CD4-positive, alpha-beta T cell treated with Interleukin-15 for 1 hour (primary cell): Measurements from ENCODE around the gene ARHGEF16.

Source experiments
- DNase-seq: peaks from one replicate; pipeline ENCODE4 v3.0.0-alpha.2; 2020

The ARHGEF16 gene

DNA sequence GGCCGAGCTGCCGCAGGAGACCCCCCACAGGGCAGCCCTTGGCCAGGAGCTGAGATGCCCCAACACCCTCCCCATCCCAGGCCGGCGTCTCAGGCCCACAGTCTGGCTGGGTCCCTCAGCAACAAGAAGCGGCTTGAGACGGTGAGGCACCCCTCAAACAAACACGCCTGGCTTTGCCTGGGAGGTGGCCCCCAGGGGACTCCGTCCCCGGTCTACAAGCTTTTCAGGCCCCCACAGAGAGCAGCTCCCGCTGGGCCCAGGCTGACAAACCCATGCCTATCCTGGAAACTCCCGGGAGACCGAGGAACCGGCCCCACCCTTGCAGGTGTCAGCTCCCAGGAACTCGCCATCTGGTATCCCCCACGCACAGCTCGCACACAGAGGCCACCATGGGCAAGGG, 67.0 kb downstream of the ARHGEF16 start:
- DNase-seq = no peak

DNA sequence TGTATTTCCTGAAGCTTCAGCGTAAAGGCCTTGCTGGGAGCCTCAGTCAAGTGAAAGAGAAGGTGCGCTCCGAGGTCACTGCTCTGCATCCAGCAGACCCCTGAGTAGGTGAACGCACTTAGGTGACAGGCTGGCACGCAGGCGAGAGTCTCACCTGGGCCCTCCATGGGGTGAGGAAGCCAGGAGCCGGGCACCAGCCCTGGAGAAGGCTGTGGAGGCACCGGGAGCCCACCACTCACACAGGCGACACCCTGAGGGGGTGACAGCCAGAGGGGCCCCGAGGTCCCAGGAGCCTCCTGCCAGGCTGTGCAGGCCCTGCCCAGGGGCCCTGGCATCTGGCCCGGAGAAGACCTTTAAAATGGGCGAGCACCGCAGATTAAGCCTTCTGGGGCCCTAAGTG, 67.6 kb downstream of the ARHGEF16 start:
- no peak for DNase-seq

DNA sequence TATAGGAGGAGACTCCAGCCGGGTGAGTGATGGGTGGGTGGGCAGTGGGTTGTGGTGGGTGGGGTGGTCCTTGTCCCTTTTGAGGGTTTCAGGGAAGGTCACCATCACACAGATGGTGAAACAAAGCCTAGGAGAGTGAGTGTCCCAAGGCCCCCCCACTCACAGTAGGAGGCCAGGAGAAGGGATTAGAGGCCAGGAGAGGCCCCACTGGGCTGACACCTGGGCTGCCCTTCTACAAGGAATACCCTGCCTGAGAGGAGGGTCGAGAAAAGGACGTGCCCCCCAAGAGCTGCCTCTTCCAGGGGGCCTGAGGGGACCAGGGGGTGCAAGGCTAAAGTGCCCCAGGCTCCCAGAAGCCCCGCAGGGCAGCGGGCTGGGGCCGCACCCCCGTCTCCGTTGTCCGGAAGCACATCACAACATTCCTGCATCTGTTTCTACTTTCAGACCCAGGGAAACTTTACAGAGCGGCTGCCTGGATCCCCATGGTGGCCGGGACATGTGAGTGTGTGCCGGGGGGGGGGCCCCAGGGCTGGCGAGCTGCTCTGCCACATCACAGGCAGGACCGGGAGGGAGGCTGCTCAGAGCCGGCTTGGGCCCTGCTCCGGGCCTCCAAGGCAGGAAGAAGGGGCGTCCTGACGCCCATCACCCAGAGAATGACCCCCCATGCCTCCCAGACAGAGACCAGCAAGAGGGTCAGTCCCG, 68.2 kb downstream of the ARHGEF16 start:
- DNase-seq = no peak

DNA sequence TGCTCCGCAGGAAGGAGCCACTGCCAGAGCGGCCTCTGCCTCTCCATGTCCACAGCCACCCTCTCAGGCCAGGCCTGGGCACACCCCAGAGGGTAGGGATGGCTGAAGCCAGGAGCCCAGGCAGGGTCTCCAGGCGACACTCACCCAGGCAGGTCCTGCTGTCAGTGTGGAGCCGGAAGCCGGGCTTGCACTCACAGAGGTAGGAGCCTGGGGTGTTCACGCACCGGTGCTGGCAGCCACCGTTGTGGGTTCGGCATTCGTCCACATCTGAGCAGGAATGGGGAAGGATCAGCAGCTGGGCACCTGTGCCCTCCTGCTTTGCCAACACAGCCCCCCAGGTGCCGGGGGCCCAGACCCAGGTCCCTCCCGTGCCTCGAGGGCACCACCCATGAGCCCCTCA, 69.5 kb downstream of the ARHGEF16 start:
- no peak for DNase-seq

DNA sequence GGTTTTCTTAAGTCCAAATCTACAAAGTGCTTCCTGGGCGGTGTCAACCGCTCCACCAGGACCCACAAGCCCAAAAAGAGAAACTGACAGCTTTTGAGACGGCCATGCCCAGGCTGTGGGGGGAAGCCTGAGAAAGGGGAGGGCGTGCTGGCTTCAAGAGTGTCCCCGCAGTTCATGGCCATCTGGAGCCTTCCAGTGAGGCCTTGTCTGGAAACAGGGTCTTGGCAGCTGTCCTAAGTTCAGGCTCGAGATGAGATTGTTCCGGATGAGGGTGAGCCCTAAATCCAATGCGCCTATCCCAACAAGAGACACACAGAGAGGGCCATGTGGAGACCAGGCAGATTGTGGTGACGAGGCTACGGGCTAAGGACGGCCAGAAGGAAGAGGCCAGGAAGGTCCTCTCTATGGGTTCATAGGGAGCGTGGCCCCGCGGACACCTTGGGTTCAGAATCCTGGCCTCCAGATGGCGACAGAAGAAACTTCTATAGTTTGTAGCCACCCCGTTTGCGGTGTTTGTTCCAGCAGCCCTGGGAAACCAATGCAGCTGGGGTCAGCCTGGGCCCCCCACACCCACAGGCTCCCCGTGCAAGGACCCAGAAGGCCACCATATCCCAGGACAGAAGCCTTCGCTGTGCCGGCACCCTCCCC, 70.2 kb downstream of the ARHGEF16 start:
- DNase-seq = no peak

DNA sequence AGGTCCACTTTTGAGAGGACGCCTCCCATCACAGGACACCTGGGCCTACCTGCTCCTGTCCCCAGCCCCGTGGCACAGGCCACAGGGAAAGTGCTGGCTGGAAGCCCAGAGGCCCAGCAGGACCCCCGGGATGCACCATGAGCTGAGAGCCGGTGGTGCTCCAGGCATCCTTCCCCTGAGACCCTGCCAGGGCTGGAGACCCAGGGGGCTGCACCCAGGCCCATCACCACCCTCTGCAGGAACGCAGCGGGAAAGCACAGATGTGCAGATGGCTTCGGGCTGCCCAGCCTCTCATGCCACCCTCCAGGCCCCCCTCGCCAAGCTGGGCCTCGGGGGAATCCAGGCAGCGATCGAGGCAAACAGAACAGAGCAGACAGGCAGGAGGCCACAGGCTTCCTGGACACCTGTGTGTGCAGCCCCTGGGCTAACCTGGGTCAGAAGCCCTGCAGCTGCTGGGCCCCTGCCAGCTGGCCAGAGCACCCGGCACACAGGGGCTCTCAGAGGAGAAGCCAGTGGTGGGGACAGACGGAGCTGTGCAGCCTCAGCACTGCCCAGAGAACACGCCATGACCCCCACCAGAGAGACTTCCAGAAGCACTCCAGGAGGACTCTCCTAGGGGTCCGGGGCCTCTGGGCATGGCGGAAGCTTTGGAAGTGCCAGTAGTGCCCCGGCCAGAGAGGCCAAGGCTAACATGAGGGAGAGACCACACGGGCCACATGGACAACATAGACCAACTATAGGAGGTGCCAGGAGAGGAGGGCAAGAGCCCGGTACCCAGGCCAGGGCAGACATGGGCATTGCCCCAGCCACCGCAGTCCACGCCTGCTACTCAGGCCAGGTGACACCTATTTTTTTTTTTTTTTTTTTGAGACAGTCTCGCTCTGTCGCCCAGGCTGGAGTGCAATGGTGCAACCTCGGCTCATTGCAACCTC, 71.4 kb downstream of the ARHGEF16 start:
- DNase-seq = no peak

DNA sequence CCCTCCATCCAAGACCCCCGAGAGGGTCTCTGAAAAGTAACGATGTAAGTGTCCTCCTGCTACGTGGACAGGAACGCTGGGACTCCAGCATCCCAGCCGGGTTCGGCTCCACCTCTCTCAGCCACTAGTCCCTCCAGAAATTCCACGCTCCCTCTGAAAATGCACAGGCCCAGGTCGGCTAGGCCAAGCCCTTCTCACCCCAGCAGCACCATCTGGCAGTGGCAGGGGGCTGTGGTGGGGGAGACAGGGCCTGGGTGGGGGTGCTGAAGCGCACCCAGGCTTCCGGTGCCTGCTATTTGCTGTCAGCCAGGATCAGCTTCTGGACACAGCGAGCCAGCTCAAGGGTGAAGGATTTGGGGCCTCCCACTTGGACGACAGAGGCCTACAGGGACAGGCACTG, 73.3 kb downstream of the ARHGEF16 start:
- DNase-seq = no peak

GRCh38 chr1:3529099-3529729, 74.7 kb downstream of the ARHGEF16 start:
- no peak for DNase-seq

- no peak for DNase-seq
These were observed 75.8 kb downstream of the ARHGEF16 start for GRCh38 chr1:3530086-3530925.
